Heart left ventricle (tissue), 13 donors: ENCODE data around the gene STXBP6.

ENCODE experiments used
- POLR2A ChIP-seq, 2 donors: fragments of 450-650 bp; IDR thresholded peaks; one replicate each; pipeline ENCODE4 v1.6.1; 2017; ENCODE audit warnings: antibody characterized with exemption in 2 of 2, mild to moderate bottlenecking in 2 of 2, moderate library complexity in 2 of 2
- TF ChIP-seq, protein P1 (sequence below), 12 donors: fragments of 200-600 bp; sonication (generic) in 4 of 12; IDR thresholded peaks; one replicate each; pipeline versions ENCODE4 v1.5.0 to v1.8.0; 2018 to 2022; ENCODE audit warnings: antibody characterized with exemption in 12 of 12, mild to moderate bottlenecking in 5 of 12
- donor health status: ischemic (EF 13 %, LVEDD 7.1; RV severe dilation, severe dysfunction).
- donor health status: DM: no; HTN: yes; CAD: no.
- donor health status: DM: no; HTN: no; CAD: no.
- donor health status: ischemic (EF 25% LVEDD 6.9; RV normal size, moderate dysfunction).
- donor health status: ischemic (EF 25% LVEDD 5.7; RV mildly dilated, moderate dysfunction).
- donor health status: ischemic (EF 35%, LVEDD 5.7; RV mildly dilated, moderate dysfunction).
- donor health status: nonischemic (EF 11% LVEDD 7.7; RV severe dilation, severe dysfunction).
- donor health status: DM: yes; HTN: yes; CAD: no.
- donor health status: PGD.
- donor health status: ischemic (EF 29% LVEDD 5.4; RV normal size, mild dysfunction).
- donor health status: nonischemic (EF 23%, LVEDD 6.1; RV moderate dilation, normal function).

DNA sequence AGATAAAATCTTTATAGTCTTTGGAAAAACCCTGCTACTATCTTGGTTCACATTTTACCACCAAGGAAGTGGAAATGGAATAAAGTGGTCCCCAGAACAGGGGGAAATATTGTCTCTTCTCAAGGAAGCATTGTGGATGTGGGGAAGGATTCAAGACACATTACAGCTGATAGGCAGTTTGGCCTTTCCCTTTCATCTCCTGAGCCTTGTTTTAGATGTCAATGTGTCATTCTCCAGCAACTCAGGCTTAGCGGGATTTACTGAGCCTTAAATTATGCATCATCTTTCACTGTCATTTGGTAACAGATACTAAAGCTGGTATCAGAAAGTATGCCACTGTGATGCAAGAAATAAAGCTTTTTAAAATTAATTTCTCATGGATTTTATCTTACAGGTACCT, 136.2 kb downstream of the STXBP6 start:
- TF ChIP-seq, protein P1, sequence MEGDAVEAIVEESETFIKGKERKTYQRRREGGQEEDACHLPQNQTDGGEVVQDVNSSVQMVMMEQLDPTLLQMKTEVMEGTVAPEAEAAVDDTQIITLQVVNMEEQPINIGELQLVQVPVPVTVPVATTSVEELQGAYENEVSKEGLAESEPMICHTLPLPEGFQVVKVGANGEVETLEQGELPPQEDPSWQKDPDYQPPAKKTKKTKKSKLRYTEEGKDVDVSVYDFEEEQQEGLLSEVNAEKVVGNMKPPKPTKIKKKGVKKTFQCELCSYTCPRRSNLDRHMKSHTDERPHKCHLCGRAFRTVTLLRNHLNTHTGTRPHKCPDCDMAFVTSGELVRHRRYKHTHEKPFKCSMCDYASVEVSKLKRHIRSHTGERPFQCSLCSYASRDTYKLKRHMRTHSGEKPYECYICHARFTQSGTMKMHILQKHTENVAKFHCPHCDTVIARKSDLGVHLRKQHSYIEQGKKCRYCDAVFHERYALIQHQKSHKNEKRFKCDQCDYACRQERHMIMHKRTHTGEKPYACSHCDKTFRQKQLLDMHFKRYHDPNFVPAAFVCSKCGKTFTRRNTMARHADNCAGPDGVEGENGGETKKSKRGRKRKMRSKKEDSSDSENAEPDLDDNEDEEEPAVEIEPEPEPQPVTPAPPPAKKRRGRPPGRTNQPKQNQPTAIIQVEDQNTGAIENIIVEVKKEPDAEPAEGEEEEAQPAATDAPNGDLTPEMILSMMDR (IDR thresholded peaks at IDR 0.05) = no peak
- TF ChIP-seq POLR2A (IDR thresholded peaks at IDR 0.05) = no peak
